Measurements from ENCODE around the gene ADCY5.
A peak's percentile ranks its signal among the peaks of the same experiment; 100 is the strongest.

Gene ADCY5

DNA sequence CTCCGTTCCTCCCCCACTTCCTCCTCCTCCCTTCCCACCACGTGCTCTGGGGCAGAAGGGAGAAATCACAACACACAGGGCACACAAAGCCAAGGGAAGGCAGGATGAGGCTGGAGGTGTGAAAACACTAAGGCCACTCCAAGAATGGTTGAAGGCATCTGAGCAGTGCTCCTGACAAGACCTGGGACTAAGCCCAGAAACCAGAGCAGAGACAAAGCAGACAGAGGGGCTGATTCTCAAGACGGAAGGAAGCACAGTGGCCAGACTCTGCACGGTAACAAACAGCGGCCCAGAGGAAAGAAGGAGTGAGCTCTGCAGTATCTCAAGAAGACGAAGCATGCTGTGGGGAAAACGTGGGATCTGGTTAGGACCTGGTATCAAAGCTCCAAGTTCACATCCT, 78.1 kb downstream of the ADCY5 start:
- DNase-seq (ENCODE audit: low read depth) = no peak
- H3K4me3 ChIP-seq (ENCODE audit: low read depth, low read length) = no peak overlapping the region
- no peak for TF ChIP-seq CTCF (conservative IDR thresholded peaks at IDR 0.05; ENCODE audit: low read depth, low read length)

GRCh38 chr3:123369085-123369484, 79.8 kb downstream of the ADCY5 start:
- no peak for TF ChIP-seq CTCF (conservative IDR thresholded peaks at IDR 0.05; ENCODE audit: low read depth, low read length)
- no peak for DNase-seq (ENCODE audit: low read depth)
- no peak overlapping the region for H3K4me3 ChIP-seq (ENCODE audit: low read depth, low read length)

GRCh38 chr3:123367467-123368154, 81.3 kb downstream of the ADCY5 start:
- no peak for TF ChIP-seq CTCF (conservative IDR thresholded peaks at IDR 0.05; ENCODE audit: low read depth, low read length)
- no peak overlapping the region for H3K4me3 ChIP-seq (ENCODE audit: low read depth, low read length)
- DNase-seq (ENCODE audit: low read depth) = no peak

- peak; percentile 37 for DNase-seq (ENCODE audit: low read depth)
- TF ChIP-seq CTCF (conservative IDR thresholded peaks at IDR 0.05; ENCODE audit: low read depth, low read length) = peak; percentile 68
- H3K4me3 ChIP-seq (ENCODE audit: low read depth, low read length) = no peak overlapping the region
These were observed 83.3 kb downstream of the ADCY5 start for GRCh38 chr3:123365450-123366143.

DNA sequence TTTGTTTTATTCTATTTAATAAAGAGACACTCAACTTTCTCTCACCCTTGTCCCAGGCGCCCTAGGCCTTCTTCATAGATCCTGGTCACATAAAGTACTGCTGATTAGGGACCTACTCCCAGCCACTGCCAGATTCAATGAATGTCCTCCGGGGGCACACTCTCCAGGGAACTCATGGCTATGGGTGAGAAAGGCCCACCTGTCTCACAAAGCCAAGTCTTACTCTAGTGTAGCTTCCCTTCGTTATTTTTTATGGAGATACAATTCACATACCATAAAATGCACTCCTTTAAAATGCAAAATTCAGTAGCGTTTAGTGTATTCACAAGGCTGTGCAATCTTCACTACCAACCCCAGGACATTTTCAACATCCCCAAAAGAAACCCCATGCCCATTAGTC, 87.8 kb downstream of the ADCY5 start:
- no peak for DNase-seq (ENCODE audit: low read depth)
- H3K4me3 ChIP-seq (ENCODE audit: low read depth, low read length) = no peak overlapping the region
- peak; percentile 35 for TF ChIP-seq CTCF (conservative IDR thresholded peaks at IDR 0.05; ENCODE audit: low read depth, low read length)

- TF ChIP-seq CTCF (conservative IDR thresholded peaks at IDR 0.05; ENCODE audit: low read depth, low read length) = no peak
- no peak for DNase-seq (ENCODE audit: low read depth)
- no peak overlapping the region for H3K4me3 ChIP-seq (ENCODE audit: low read depth, low read length)
These were observed 91.6 kb downstream of the ADCY5 start for GRCh38 chr3:123357275-123357674.

GRCh38 chr3:123353850-123354233, 95.0 kb downstream of the ADCY5 start:
- no peak for TF ChIP-seq CTCF (conservative IDR thresholded peaks at IDR 0.05; ENCODE audit: low read depth, low read length)
- no peak overlapping the region for H3K4me3 ChIP-seq (ENCODE audit: low read depth, low read length)

More at GRCh38 chr3:123353850-123354233, 95.0 kb downstream of the ADCY5 start:
- peak; percentile 43 for DNase-seq (ENCODE audit: low read depth)
